Ramos (cell line): ENCODE measurements around the gene TMEM243.

Source experiments
- in situ Hi-C: fragments of 300-500 bp; cut with MboI; formaldehyde crosslinking; loops from one replicate; pipeline ENCODE4 v1.14.3; 2022; ENCODE audit warnings: low sequenced_read_pairs; ENCODE audit not compliant: unreplicated experiment

The TMEM243 gene, protein sequence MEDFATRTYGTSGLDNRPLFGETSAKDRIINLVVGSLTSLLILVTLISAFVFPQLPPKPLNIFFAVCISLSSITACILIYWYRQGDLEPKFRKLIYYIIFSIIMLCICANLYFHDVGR

DNA sequence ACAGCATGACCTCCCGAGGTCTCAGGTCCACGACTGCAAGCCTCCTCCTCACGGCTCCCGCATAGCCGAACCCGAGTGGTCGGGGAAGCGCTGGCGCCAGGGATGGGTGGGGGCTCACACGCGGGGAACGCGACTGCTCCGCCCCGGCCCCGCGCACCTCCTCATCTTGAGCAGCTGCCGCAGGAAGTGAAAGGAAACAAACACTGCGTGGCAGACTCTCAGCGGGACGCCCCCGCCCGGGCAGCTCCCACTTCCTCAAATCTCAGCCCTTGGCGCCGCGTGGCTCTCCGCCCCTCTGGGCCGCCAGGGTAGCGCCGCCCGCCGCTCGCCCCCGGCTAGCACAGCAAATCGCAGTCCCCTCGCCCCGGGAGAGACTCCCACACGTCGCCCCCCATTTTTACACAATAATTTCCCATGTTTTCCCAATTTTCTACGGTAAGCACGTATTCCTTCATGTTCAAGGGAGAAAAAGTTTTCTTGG, at the start of gene TMEM243:
Gene TMEM243, minus strand, starts transcription at position 188 of the 481 bp plus-strand sequence. CDS start 229 bp downstream, outside the sequence.
- in situ Hi-C loops = loop anchor here (5.0 kb wide), 1 partner anchor 62 kb away; no protein-coding TSS in a partner anchor

DNA sequence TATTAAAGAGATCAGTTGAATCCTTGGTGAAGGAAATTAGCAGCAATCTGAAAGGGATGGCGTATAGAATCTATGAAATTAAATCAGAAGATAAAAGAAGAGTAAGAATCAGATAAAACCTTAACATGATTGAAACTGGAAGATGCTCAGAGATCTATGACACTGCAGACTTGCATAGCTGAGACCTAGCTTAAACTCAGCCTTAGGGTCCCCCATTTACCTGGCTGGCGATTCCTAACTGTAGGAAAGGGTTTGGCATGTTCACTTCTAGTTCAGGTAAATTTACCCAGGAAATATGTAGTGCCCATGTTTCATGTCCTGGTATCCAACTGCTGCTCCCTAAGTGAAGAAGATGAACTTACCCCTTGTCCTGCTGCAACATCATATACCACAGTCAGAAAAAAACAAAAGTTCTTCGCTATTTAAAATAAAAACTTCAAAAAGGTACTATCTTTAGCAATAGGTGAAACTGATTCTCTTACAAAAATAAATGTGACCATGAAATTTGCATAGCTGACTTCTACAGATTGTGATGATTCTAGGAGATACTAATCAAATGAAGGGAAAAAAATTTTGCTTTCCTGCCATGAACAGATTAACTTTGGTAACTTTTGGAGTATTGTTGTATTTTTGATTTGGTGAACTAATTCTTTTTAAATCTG, 47.8 kb upstream of the TMEM243 start:
- in situ Hi-C loops = no loop called here

DNA sequence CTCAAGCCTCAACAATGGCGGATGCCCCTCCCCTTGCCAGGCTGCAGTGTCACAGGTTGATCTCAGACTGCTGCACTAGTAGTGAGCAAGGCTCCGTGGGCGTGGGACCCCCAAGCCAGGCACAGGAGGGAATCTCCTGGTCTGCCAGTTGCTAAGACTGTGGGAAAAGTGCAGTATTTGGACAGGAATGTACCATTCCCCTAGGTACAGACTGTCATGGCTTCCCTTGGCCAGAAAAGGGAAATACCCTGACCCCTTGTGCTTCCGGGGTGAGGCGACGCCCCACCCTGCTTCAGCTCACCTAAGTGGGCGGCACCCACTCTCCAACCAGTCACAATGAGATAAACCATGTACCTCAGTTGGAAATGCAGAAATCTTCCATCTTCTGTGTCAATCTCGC, 44.0 kb upstream of the TMEM243 start:
- in situ Hi-C loops = no loop called here

DNA sequence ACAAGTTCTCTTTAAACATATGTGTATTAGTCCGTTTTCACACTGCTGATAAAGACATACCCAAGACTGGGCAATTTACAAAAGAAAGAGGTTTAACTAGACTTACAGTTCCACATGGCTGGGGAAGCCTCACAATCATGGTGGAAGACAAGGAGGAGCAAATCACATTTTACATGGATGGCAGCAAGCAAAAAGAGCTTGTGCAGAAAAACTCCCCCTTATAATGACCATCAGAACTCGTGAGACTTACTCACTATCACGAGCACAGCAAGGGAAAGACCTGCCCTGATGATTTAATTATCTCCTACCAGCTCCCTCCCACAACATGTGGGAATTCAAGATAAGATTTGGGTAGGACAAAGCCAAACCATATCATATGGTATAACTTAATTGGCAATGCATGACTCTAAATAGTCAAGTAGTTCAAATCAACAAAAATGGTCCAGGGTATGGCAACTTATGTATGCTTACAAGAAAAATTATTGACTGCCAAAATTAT, 34.1 kb upstream of the TMEM243 start:
- in situ Hi-C loops = no loop called here

DNA sequence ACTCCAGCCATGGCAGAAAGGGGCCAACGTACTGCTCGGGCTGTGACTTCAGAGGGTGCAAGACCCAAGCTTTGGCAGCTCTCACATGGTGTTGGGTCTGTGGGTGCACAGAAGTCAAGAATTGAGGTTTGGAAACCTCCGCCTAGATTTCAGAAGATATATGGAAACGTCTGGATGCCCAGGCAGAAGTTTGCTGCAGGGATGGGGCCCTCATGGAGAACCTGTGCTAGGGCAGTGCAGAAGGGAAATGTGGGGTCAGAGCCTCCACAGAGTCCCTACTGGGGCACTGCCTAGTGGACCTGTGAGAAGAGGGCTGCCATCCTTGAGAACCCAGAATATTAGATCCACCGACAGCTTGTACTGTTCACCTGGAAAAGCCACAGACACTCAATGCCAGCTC, 26.1 kb upstream of the TMEM243 start:
- in situ Hi-C loops = loop anchor here (25.0 kb wide), 1 partner anchor 183 kb away; the partner anchor contains the start of gene ELAPOR2

DNA sequence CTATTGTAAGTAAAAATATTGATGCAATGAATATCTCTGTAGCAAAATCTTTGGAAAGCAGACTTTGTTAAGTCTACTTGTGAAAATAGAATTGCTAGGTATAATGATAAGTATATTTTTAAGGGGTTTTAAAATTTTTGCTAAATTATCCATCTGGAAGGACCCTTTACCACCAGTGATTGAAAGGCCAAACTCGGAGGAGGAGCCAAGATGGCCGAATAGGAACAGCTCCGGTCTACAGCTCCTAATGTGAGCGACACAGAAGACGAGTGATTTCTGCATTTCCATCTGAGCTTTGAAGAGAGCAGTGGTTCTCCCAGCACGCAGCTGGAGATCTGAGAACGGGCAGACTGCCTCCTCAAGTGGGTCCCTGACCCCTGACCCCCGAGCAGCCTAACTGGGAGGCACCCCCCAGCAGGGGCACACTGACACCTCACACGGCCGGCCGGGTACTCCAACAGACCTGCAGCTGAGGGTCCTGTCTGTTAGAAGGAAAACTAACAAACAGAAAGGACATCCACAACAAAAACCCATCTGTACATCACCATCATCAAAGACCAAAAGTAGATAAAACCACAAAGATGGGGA, 19.0 kb upstream of the TMEM243 start:
- in situ Hi-C loops = loop anchor here (25.0 kb wide), 1 partner anchor 176 kb away; the partner anchor contains the start of gene ELAPOR2

DNA sequence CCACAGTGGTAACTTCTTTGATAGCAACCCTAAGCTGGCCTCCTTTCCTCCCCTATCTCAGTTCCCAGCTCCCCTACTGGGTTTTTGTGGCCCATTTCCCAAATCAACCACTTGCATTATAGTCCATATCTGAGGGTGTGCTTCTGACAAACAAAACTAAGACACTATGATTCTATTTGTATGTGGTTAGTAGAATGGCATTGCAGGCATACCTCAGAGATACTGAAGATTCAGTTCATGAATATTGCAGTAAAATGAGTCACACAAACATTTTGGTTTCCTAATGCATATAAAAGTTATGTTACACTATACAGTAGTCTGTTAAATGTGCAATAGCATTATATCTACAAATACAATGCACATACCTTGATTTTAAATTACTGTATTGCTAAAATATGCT, 15.4 kb upstream of the TMEM243 start:
- in situ Hi-C loops = loop anchor here (5.0 to 25.0 kb wide), 2 partner anchors 173 to 303 kb away; partner anchors contain the start of gene ELAPOR2

DNA sequence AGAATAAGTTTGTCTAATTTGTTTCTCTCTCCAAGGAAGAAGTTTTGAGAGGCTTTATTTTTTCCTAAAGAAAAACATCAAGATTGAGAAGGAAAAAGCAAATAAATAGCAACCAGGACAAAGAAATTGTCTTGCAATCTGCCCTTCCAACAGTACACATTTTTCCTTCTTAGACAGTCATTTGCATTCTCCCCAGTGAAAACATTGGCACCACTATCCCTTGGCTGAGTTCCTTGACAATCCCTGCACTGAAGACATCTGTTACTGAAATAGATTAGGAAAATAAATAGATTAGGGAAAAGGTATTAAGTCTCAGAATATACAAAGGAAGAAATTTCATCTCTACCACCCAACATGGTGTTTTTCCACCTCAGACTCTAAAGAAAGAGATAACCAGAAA, 12.2 kb upstream of the TMEM243 start:
- in situ Hi-C loops = loop anchor here (5.0 to 25.0 kb wide), 2 partner anchors 169 to 299 kb away; partner anchors contain the start of gene ELAPOR2

DNA sequence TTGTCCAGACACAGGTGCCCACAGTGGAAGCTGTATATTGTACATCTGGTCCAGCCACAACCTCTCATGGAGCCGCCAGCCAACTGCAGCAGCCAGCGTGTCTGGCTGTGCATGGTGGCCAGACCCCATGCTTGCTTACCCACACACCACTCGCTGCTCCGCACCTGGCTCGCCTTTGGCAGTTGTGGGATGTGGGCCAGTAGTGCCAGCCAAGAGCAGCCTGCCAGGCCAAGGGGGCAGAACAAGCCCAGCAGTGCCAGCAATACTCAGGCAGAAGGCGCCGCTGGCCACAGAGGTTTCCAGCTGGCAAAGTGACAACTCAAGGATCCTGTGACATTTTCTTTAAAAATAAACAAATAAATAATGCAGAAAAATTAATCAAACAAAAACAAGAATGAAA, 11.7 kb upstream of the TMEM243 start:
- in situ Hi-C loops = loop anchor here (5.0 to 25.0 kb wide), 2 partner anchors 169 to 299 kb away; partner anchors contain the start of gene ELAPOR2

DNA sequence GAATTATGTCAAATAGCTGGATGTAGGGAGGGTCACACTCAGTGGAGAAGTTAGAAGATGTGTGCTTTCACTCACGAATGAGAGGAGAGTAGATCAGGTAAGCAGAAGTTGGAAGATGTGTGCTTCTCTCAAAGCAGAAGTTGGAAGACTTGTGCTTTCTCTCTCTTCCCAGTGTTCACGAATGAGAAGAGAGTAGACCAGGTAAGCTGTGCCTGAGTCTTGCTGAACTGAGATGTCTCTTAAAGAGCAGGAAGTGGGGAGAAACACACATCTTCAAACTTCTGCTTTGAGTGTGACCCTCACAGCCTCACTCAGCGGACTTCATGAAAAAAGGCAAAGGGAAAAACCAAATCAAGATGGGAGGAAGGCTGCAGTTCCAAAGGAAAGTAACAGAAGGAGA, 7.0 kb upstream of the TMEM243 start:
- in situ Hi-C loops = loop anchor here (25.0 kb wide), 1 partner anchor 164 kb away; the partner anchor contains the start of gene ELAPOR2

DNA sequence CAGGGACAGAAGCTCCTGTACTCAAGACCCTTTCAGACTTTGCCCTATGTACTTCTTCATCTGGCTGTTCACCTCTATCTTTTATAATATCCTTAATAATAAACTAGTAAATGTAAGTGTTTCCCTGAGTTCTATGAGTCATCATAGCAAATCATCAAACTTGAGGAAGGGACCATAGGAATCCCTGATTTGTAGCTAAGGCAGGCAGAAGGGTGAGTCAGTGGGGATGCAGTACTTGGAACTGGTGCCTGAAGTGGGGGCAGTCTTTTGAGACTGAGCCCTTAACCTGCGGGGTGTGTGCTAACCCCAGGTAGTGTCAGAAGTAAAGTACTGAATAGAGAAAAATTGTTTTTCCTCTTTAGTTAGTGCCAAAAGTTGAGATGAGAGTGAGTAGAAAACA, 6.2 kb upstream of the TMEM243 start:
- in situ Hi-C loops = loop anchor here (25.0 kb wide), 1 partner anchor 163 kb away; the partner anchor contains the start of gene ELAPOR2

DNA sequence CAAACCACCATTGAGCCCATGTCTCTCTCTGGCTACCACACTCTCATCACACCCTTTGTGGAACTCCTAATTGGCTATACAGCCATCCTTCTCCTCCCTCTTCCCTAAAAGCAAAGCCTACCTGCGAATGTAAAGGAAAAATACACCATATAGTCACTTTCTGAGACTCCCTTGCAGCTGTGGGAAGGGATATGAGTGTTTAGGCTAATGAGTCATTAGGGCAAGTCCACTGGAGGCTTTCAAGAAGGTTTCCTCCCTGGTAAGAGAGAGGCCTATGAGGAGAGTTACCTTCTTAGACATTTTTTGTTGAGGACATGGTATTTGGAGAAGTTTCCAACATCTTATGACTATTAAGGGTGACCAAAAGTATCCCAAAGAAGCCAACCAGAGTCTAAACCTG, 4.1 kb upstream of the TMEM243 start:
- in situ Hi-C loops = loop anchor here (5.0 kb wide), 1 partner anchor 66 kb away; no protein-coding TSS in a partner anchor

DNA sequence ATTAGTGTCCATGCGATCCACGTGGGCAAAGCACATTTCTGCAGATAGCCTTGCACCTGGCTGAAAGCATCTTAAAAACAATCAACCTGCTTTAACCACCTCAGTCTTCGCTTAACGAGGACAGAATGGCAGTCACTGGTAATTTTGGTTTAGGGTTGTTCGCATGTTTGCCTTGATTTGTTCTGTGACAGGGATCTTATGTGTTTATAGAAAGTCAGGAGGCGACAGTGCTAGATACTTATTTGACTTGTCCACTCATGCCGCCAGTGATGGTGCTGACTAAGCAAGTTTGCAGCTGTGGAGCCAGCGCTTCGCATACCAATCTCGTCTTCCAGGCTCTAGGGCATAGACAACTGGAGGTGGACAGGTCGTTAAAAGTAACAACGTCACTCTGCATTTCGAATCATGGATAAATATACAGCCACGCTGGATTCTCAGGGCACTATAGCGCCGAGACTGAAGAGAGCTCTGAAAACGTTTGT, 1.2 kb upstream of the TMEM243 start:
- in situ Hi-C loops = loop anchor here (5.0 kb wide), 1 partner anchor 63 kb away; no protein-coding TSS in a partner anchor

DNA sequence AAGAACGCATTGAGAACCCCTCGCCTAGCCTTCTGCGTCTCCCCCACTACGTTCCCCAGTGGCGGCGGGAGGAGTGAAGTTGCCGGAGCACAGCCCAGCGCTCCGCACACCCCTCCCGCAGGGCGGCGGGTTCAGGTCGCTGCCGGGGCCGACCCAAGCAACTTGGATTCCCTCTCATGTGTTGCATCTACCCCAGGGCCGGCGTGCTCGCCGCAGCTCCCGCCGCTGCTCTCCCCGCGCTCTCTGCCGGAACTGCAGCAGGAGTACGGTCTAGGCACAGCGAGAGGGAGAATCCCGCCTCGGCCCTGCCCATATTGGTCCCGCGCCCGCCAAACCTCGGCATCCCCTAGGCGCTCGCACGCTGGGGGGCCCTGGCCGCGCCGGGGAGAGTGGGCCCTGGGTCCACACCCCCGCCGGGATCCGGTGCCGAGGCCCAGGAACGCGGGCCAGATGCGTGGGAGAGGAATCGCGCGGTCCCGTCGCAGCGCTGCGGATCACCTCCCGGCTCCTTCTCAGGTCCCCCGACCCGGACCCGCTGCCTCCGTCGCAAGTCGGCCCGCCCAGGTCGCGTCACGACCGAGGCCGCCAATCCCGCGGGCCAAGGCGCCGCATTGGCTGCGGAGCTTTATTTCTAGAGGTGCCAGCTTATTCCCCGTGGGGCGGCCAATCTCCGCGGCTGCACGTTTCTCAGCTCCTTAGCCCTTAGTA, 648 bp upstream of the TMEM243 start:
- in situ Hi-C loops = loop anchor here (5.0 kb wide), 1 partner anchor 63 kb away; no protein-coding TSS in a partner anchor

DNA sequence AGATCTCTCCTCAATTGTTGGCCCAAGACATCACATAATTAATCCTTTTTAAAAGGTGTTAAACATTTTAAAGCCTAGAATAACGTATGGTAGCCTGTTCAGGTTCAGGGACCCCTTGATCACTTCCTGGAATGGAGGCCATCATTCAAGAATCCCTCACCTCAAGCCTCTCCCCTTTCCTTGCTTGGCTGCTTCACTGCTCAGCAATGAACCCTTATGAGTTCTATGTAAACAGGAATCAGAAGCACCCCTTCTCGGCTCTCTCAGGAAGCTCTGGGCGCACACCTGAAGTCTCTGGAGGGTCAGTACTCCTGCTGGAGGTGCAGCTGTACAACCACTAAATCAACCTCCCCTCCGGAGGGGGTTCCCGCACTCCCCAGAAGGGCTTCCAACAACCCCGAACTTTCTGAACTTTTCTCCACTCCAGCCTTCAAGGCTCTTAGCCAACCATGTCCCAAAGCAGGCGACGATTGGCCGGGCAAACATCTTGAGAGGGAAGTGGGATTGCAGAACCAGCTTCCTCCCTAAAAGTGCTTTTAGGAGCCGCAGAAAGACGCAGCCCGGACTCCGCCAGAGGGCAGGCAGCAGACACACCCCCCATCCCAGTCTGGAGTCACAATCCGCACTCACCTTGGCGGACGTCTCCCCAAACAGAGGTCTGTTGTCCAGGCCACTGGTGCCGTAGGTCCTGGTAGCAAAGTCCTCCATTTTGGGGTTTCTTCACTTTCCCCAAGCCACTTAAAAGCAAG, 562 bp downstream of the TMEM243 start:
- in situ Hi-C loops = no loop called here

DNA sequence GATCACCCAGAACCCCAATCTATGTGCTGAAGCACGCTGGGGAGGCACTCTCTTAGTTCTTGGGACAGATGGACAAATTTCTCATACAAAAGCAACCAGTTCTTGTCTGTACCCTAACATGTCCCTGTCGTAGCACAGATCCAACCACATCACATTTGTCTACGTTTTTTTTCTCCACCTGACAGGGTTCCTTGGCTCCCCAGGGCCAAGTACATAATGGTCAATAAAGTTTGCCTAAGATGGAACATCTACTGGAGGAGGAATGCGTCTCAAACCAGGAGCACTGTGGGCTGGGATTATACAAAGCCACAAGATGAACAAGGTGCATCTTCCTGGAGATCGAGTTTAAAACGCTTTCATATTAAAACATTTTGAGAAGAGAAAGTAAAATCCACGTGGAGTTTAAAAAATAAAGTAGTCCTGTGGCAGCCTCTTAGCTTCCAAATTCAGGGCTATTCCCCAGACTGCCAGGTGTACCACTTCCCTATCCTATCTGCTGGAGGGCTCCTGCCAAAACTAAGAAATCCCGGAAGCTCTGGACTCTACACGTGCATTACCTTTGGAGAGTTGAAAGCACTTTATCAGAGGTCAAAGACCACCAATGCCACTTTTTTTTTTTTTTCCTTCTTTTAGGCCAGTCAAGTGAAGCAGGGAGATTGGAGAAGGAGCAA, 1.4 kb downstream of the TMEM243 start:
- in situ Hi-C loops = no loop called here

DNA sequence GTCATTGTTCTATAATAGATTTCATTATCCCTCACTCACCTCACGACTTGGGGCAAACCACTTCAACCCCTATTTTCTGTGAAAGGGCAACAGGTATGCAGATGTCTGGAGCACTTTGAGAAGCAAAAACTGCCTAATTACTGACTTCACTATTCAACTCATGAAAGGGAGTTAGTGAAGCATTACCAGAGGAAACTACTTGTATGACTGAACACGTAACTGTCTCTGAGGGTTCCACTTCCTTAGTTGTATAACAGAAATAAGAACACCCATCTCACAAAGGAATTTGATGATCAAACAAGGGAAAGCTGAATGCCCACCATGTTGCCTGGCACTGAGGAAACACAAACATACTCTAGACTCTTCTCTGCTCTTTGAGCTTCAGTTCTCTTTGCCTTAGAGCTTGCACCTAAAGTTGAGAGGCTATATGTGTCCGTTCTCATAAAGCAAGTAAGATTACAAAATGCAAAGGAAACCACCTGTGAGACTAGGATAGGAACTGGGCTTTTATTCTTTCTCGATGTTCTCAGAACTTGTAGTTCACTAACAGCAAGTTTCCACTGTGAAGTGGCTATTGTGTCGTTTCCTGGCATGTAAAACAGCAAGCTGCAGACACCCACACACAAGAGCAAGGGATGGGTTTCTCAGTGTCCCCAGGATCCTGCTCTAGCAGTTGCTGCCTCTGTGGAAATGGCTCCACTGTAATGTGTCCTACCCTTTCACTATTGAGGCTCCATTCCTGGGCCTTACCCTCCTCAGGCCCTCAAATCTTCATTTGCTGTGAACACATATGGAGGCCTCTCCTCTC, 2.6 kb downstream of the TMEM243 start:
- in situ Hi-C loops = no loop called here

DNA sequence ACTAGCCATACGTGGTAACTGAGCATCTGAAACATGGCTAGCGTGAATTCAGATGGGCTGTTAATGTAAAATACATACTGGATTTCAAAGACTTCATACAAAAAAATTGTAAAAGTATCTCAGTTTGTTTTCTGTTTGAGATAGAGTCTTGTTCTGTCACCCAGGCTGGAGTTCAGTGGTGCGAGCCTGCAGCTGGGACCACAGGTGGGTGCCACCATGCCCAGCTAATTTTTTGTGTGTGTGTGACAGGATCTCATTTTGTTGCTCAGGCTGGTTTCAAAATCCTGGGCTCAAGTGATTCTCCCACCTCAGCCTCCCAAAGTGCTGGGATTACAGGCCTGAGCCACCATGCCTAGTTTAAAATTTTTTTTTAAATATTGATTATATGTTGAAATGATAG, 4.5 kb downstream of the TMEM243 start:
- in situ Hi-C loops = no loop called here
